NCI-H128 (cell line): ENCODE data around the gene IL10.
"Not testable (repeated sequence)": the region's sequence is repeated elsewhere in the genome, so short reads cannot be mapped to it uniquely, and the experiment has no call there.

Experiments used
- DNase-seq: peaks from one replicate; lab custom pipeline; 2025; ENCODE audit not compliant: unreplicated experiment; lab: John Stamatoyannopoulos, UW

The IL10 gene

GRCh38 chr1:206768472-206769303 lies 3.6 kb downstream of the IL10 start:
- DNase-seq = no peak

- DNase-seq = no peak
These were observed 5.9 kb downstream of the IL10 start for GRCh38 chr1:206766251-206766856.

- DNase-seq = not testable (repeated sequence)
These were observed 6.5 kb downstream of the IL10 start for GRCh38 chr1:206765771-206766170.

DNA sequence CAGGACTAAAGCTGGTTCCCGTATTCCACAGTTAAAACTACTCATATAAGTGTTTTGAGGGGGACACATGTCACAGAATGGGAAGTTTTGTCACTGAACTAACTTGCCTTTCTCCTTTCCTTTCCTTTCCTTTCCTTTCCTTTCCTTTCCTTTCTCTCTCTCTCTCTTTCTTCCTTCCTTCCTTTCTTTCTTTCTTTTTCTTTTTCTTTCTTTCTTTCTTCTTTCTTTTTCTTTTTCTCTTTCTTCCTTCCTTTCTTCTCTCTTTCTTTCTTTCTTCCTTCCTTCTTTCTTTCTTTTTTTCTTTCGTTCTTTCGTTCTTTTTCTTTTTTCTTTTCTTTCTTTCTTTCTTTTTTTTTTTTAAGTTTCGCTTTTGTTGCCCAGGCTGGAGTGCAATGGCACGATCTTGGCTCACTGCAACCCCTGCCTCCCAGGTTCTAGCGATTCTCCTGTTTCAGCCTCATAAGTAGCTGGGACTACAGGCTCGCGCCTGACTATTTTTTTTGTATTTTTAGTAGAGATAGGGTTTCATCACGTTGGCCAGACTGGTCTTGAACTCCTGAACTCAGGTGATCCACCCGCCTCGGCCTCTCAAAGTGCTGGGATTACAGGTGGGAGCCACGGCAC lies 9.4 kb downstream of the IL10 start:
- DNase-seq = not testable (repeated sequence)

DNA sequence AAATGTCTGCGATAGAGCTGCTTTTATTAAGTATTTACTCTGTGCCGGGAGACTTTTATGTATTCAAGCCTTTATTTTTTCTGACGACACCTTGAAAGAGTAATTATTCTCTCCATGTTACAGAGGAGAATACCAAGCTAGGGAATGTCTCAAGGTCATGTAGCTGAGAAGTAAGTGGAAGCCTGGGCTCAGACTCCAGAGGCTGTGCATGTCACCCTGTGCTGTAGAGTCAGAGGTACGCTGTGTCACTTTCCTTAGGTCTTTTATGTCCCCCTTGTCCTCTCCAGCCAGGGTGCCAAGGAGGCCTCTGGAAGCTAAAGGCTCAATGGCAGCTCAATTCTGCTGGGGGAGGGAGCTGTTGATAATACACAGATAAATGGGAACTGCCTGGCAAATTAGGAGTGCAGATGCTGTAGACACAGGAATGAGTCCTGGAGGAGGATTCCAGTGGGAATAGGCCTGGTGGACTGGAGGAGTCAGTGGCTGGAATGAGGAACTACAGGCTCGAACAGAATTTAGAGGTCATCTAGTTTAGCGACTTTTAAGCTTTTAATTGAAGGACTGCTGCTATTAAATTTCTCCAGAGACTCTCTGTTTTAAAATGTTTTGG lies 11.0 kb downstream of the IL10 start:
- no peak for DNase-seq

GRCh38 chr1:206760590-206760989 lies 11.7 kb downstream of the IL10 start:
- DNase-seq = no peak

GRCh38 chr1:206757524-206758266 lies 14.6 kb downstream of the IL10 start:
- no peak for DNase-seq

- no peak for DNase-seq
These were observed 18.3 kb downstream of the IL10 start for GRCh38 chr1:206754011-206754410.

- DNase-seq = no peak
These were observed 19.2 kb downstream of the IL10 start for GRCh38 chr1:206753141-206753540.

DNA sequence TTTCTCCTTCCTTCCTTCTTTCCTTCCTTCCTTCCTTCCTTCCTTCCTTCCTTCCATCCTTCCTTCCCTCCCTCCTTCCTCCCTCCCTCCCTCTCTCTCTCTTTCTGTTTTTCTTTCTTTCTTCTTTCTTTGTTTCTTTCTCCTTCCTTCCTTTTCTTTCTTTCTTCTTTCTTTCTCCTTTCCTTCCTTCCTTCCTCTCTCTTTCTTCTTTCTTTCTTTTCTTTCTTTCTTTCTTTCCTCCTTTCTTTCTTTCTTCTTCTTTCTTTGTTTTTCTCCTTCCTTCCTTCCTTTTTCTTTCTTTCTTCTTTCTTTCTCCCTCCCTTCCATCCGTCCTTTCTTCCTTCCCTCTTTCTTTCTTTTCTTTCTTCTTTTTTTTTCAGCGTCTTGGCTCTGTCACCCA lies 19.8 kb downstream of the IL10 start:
- no peak for DNase-seq

GRCh38 chr1:206751891-206752290 lies 20.4 kb downstream of the IL10 start:
- no peak for DNase-seq

- DNase-seq = no peak
These were observed 23.8 kb downstream of the IL10 start for GRCh38 chr1:206748348-206749030.

GRCh38 chr1:206745301-206745700 lies 27.0 kb downstream of the IL10 start:
- no peak for DNase-seq

DNA sequence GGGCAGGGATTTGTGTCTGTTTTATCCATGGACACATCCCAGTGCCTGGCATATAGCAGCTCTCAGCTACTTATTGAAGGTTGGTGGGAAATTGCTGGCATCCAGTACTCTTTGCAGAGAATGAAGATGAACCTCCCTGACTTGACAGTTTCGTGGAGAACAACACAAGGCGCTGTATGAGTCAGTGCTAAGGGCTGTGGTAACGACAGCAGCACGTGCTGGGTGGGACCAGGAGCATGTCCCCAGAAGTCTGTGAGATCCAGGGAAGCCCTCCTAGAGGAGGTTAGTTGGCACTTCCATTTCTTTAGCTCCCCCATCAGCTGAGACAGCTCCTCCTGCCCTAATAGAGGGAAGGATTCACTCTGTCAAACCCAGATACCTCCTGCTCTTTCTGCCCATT lies 27.6 kb downstream of the IL10 start:
- no peak for DNase-seq

GRCh38 chr1:206742719-206743383 lies 29.4 kb downstream of the IL10 start:
- DNase-seq = no peak

GRCh38 chr1:206741142-206741701 lies 31.1 kb downstream of the IL10 start:
- DNase-seq = no peak

DNA sequence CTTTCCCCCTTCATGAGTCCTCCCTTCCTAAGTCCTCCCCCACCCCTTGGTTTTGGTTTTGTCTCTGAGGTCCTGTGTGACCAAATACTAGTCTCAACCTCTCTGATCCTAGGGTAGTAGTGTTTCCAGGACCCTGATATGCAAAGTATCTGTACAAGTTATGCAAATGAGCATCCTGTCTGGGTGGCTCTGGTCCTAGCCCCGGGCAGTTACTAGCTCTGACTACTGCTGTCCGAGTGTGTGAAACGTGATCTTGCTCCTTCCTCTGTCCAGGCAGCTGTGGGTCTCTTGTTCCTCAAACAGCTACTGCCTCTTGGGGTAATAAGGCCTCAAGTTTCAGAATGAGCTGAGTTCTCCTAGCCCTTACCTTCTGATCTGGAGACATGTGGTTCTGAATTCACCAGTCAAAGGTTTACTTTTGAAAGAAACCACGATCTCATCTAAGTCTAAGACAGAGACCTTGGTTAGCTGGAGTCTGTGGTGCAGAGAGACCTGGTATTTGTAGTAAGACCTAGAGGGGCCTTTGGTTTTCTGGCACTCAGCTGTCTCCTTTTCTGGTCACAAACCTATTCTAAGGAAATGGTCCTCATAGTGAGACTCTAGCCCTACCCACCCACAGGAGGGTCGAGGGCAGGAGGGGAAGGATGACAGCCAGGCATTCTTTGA lies 32.8 kb downstream of the IL10 start:
- DNase-seq = no peak

- DNase-seq = no peak
These were observed 33.6 kb downstream of the IL10 start for GRCh38 chr1:206738370-206739366.
